ENCODE results near the gene GAS2L2.

DNA sequence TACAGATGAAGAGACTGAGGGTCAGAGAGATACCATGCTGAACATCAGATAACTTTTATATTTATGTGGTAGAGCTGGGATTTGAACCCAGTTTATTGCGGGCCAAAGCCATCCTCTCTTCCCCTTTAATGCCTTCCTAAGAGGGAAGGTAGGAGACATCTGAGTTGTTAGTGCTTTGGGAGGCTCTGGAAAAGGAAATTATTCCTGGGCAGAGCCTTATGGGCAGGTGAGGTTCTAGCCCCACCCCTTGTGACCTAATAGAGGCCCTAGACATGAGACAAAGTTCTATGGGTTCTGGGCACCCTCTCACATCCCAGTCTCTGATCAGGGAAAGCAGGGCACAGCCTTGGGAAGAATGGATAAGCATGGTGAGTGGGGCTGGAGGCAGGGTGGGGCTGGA is 7.5 kb upstream of the GAS2L2 start, which contains the start of gene C17orf50:
- no peak for TF ChIP-seq CTCF (IDR thresholded peaks at IDR 0.05)
- no peak for TF ChIP-seq POLR2A (IDR thresholded peaks at IDR 0.05)

All from thyroid gland (tissue), 4 donors.